K562 (cell line): ENCODE measurements around the gene BCAS4. TPM values are rescaled to one million over a fixed set of nuclear protein-coding genes. Genes with fewer than 3 reads are reported as not detected.

Experiments used
- ATAC-seq: fragments of 200-7000 bp; cut with Tn5 transposase; 3 replicates; pipeline ENCODE4 v1.9.1; 2020; ENCODE audit warnings: moderate library complexity
- BruUV-seq: library from RNA; stranded (reverse); fragments of 400-500 nt; replicated peaks from 2 replicates; lab custom pipeline; 2021; lab: Mats Ljungman, UMichigan
- CTCF ChIA-PET: fragments of 300-600 bp; formaldehyde crosslinking; extraction: SDS; loops from one replicate; lab custom pipeline; 2021; ENCODE audit warnings: low intra/inter-chr PET ratio; lab: Yijun Ruan, JAX
- POLR2A ChIA-PET: fragments of 300-600, 350-650 bp; sonication (Branson Sonifier 250); formaldehyde crosslinking; extraction: SDS; loops from one replicate; lab custom pipeline; 2021; ENCODE audit warnings: antibody characterized with exemption, inconsistent platforms; lab: Yijun Ruan, JAX
- DNase-seq, 4 experiments: peaks; one replicate each; pipeline versions ENCODE4 v3.0.0 to v3.0.0-alpha.2; 2011 to 2018; ENCODE audit warnings: low spot score in 3 of 4, mixed read lengths in 3 of 4; ENCODE audit errors: extremely low read depth in 1 of 4
- FAIRE-seq: peaks from 2 replicates; lab custom pipeline; 2011; peaks lifted over from hg19 to GRCh38; lab: Jason Lieb, UNC
- H2AFZ ChIP-seq: 2 replicates; pipeline ENCODE4 v1.6.0; 2011; ENCODE audit warnings: low read depth, low read length, control low read depth, inconsistent platforms
- H3K27ac ChIP-seq: fragments of 200-600 bp; 3 replicates; pipeline ENCODE4 v1.8.0; 2011; ENCODE audit warnings: low read depth, mild to moderate bottlenecking, control low read depth, inconsistent platforms, low read length, moderate library complexity, mixed read lengths; ENCODE audit errors: extremely low read depth
- H3K27me3 ChIP-seq, 2 experiments: fragments of 300-600 bp in 1 of 2; 2 replicates in 1 of 2; 3 replicates in 1 of 2; pipeline versions ENCODE4 v1.6.0 to v1.8.0; 2011; ENCODE audit warnings: inconsistent platforms in 2 of 2, low read length in 2 of 2, mild to moderate bottlenecking in 1 of 2, mixed read lengths in 1 of 2, moderate library complexity in 1 of 2; ENCODE audit not compliant: control insufficient read depth in 2 of 2, insufficient read depth in 2 of 2
- H3K36me3 ChIP-seq: fragments of 300-600 bp; 3 replicates; pipeline ENCODE4 v1.8.0; 2011; ENCODE audit warnings: mild to moderate bottlenecking, low read length, inconsistent platforms; ENCODE audit not compliant: control insufficient read depth, insufficient read depth
- H3K4me1 ChIP-seq, 2 experiments: fragments of 200-600 bp in 1 of 2; replicated peaks in 1 of 2; 2 replicates in 1 of 2; 3 replicates in 1 of 2; pipeline versions ENCODE4 v1.5.1 to v1.8.0; 2011; ENCODE audit warnings: inconsistent platforms in 2 of 2, low read length in 2 of 2, mild to moderate bottlenecking in 1 of 2, mixed read lengths in 1 of 2, moderate library complexity in 1 of 2; ENCODE audit not compliant: control insufficient read depth in 2 of 2, insufficient read depth in 2 of 2
- H3K4me2 ChIP-seq: 2 replicates; pipeline ENCODE4 v1.6.1; 2011; ENCODE audit warnings: low read length, control low read depth, inconsistent platforms, mixed read lengths; ENCODE audit not compliant: insufficient read depth
- H3K4me3 ChIP-seq: fragments of 200-600 bp; sonication (generic), shearing (Covaris generic); 2 replicates; pipeline ENCODE4 v1.5.1; 2016; ENCODE audit warnings: control low read depth, inconsistent platforms
- H3K79me2 ChIP-seq: fragments of 200-600 bp; 3 replicates; pipeline ENCODE4 v1.8.0; 2011; ENCODE audit warnings: low read length, inconsistent platforms; ENCODE audit not compliant: control insufficient read depth, insufficient read depth
- H3K9ac ChIP-seq, 2 experiments: 2 replicates each; pipeline versions ENCODE4 v1.6.0 to v1.6.1; 2011; ENCODE audit warnings: low read depth in 2 of 2, low read length in 2 of 2, control low read depth in 1 of 2, inconsistent platforms in 1 of 2, mild to moderate bottlenecking in 1 of 2, mixed read lengths in 1 of 2; ENCODE audit not compliant: insufficient read depth in 1 of 2
- H3K9me1 ChIP-seq: one replicate; pipeline ENCODE4 v1.6.0; 2011; ENCODE audit warnings: inconsistent platforms, mild to moderate bottlenecking, low read length, moderate library complexity; ENCODE audit not compliant: control insufficient read depth, insufficient read depth
- H3K9me3 ChIP-seq: replicated peaks from 2 replicates; pipeline ENCODE4 v1.5.1; 2011; ENCODE audit warnings: low read depth, low read length, inconsistent platforms; ENCODE audit not compliant: control insufficient read depth, insufficient read depth
- H4K20me1 ChIP-seq: replicated peaks from 2 replicates; pipeline ENCODE4 v1.6.1; 2011; ENCODE audit warnings: low read length, inconsistent platforms, mixed read lengths; ENCODE audit not compliant: control insufficient read depth, insufficient read depth
- EGR1 ChIP-seq: fragments of 450-650 bp; conservative IDR thresholded peaks from 2 replicates; pipeline ENCODE4 v1.6.1; 2017; ENCODE audit warnings: mild to moderate bottlenecking
- FIP1L1 ChIP-seq: fragments of 200-400 bp; formaldehyde crosslinking; IDR thresholded peaks from 2 replicates; pipeline ENCODE4 v1.6.1; 2018; ENCODE audit warnings: mild to moderate bottlenecking, low read depth, low read length; ENCODE audit not compliant: poor library complexity, severe bottlenecking
- ZBTB11 ChIP-seq, 3 experiments: fragments of 200-800 bp in 1 of 3; fragments of 250-450 bp in 1 of 3; fragments of 450-650 bp in 1 of 3; sonication (Bioruptor Pico) in 1 of 3; sonication (Bioruptor generic) in 1 of 3; formaldehyde crosslinking in 1 of 3; IDR thresholded peaks; 2 replicates each; pipeline versions ENCODE4 v1.6.1 to v1.8.0; 2016 to 2022; ENCODE audit warnings: mild to moderate bottlenecking in 2 of 3, missing genetic modification characterization in 2 of 3, missing compliant biosample characterization in 1 of 3, moderate library complexity in 1 of 3
- ZNF384 ChIP-seq: IDR thresholded peaks from 2 replicates; pipeline ENCODE4 v1.6.1; 2012; ENCODE audit warnings: low read depth, low read length, improper control_type of control experiment
- WGBS: fragments of 100-300 bp; shearing (Covaris generic); methylation state at CpG from one replicate; pipeline ENCODE4 v1.1.6; 2016; ENCODE audit warnings: low coverage, mixed read lengths; ENCODE audit not compliant: insufficient coverage; ENCODE audit errors: missing lambda C conversion rate; 5-methylcytosine and 5-hydroxymethylcytosine counted together
- in situ Hi-C: fragments of 300-500 bp; cut with MboI; formaldehyde crosslinking; loops from 4 replicates; pipeline ENCODE4 v1.15.0; 2018; ENCODE audit warnings: inconsistent platforms, mixed read lengths
- intact Hi-C: fragments of 100-400 bp; cut with micrococcal nuclease; formaldehyde crosslinking; loops from 2 replicates; pipeline ENCODE4 v1.14.2; 2022
- polyA plus RNA-seq, 8 experiments: library from polyadenylated mRNA; depleted of rRNA in 4 of 8; stranded (reverse) in 5 of 8; unstranded in 3 of 8; fragments of >200 nt; fragmentation: Nextera tagmentation in 2 of 8; fragmentation: Illumina TruSeq in 1 of 8; extraction: Ambion mirVana in 2 of 8; extraction: Trizol in 1 of 8; gene quantifications; 2 replicates each; pipeline versions ENCODE4 v1.2.1 to v1.2.3, GENCODE V29; 2011 to 2014; ENCODE audit warnings: inconsistent platforms in 1 of 8, missing spikeins in 1 of 8
- total RNA-seq, 7 experiments: library from RNA; depleted of rRNA in 6 of 7; stranded (reverse); fragments of >200 nt in 6 of 7; fragmentation: Illumina TruSeq in 2 of 7; extraction: Trizol in 2 of 7; gene quantifications; 2 replicates each; pipeline versions ENCODE4 v1.2.1 to v1.2.3, GENCODE V29; 2011 to 2021; ENCODE audit warnings: low replicate concordance in 1 of 7

Gene BCAS4
- total and polyA plus RNA-seq, 9 of the 15 experiments (the other 6 are each of a cell fraction or from before 2014, with no cell fraction given): 0.15 to 2.3 (median 0.47) TPM

- intact Hi-C loops: no loop called here
- H2AFZ ChIP-seq: peak overlapping the region; percentile 32; the same call in 1 of the 2 replicates
- peak overlapping the region; percentile 60; the same call in 1 of the 2 replicates for H3K4me2 ChIP-seq
- no TSS peak for BruUV-seq
- POLR2A ChIA-PET: interaction anchor here (0.7 kb wide), 1 partner anchor 140 kb away, joined by 4 read pairs; no protein-coding TSS in a partner anchor
- no peaks in the 10 kb centered on the region for H3K9me1 ChIP-seq
- H3K36me3 ChIP-seq: no peaks in the 10 kb centered on the region
- WGBS: 2% methylated on average over 6 of the region's 6 CpGs
- no peak overlapping the region for H3K27ac ChIP-seq
- ATAC-seq: peak; percentile 38
- no peak for FAIRE-seq
- H4K20me1 ChIP-seq: no peaks in the 10 kb centered on the region
- peak in 1 of 4 experiments; percentile 42 for DNase-seq
- no peak overlapping the region for H3K9ac ChIP-seq
- H3K4me1 ChIP-seq: peaks cover 21 to 24% of the 10 kb centered on the region in 2 experiments
- no peaks in the 10 kb centered on the region for H3K9me3 ChIP-seq
- no peaks in the 10 kb centered on the region for H3K79me2 ChIP-seq
- peak in 1 of 3 experiments; percentile 88; a peak in 1 of 6 replicates for TF ChIP-seq ZBTB11 (CRISPR knock-in tag; IDR thresholded peaks at IDR 0.05)
- TF ChIP-seq FIP1L1: no peak
- TF ChIP-seq ZNF384: peak; percentile 77; the same call in 1 of the 2 replicates
- peak; percentile 84 for TF ChIP-seq EGR1
- TF ChIP-seq, all 486 proteins: peak for 3
- CTCF ChIA-PET: no interaction called here
- Histone ChIP-seq H3K27me3 (no peaks in the 10 kb centered on the region), H3K4me3 (no peak overlapping the region)
- in situ Hi-C loops: no loop called here
Measured at GRCh38 chr20:50762045-50762422, 32.8 kb upstream of the BCAS4 start.
